Left cardiac atrium (tissue), 4 donors: Measurements from ENCODE around the gene NKD1. TPM values are rescaled to one million over a fixed set of nuclear protein-coding genes. Genes with fewer than 3 reads are reported as not detected.

Experiments used
- ATAC-seq, 2 donors: fragments of 200-7000 bp; cut with Tn5 transposase; one replicate each; pipeline ENCODE4 v1.9.1; 2020; ENCODE audit warnings: mild to moderate bottlenecking in 2 of 2, moderate library complexity in 2 of 2
- DNase-seq: peaks from one replicate; pipeline ENCODE4 v3.0.0-alpha.2; 2020
- intact Hi-C, 2 donors: fragments of 100-400 bp; cut with DNase I; formaldehyde crosslinking; loops; one replicate each; pipeline versions ENCODE4 v1.14.1 to v1.15.1; 2022 to 2023
- total RNA-seq, 2 donors: library from RNA; stranded (reverse); fragmentation: NEBNext Ultra II Directional; extraction: Animal tissue kit (Norgen Biotek cat#: 25700); gene quantifications; one replicate each; pipeline ENCODE4 v1.2.1, GENCODE V29; 2021
- donor health status: DM: no; HTN: yes; CAD: no.
- donor health status: DM: no; HTN: yes; CAD: no; lungs with severe emphysema.
- donor health status: DM: yes; HTN: yes; CAD: no.
- donor health status: Dilated cardiomyopathy.

NKD1 gene
- total RNA-seq, 2 donors from 2014 or later = 1.0 to 1.9 TPM

- DNase-seq (no peak), ATAC-seq (no peak)
- intact Hi-C loops = loop anchor here in 1 of 2 donors (10.0 kb wide), 1 partner anchor 453 kb away; no protein-coding TSS in a partner anchor
Observed at GRCh38 chr16:50667497-50668367, 119.5 kb downstream of the NKD1 start.

- DNase-seq = no peak
- no peak for ATAC-seq
- intact Hi-C loops = loop anchor here in 1 of 2 donors (10.0 kb wide), 1 partner anchor 454 kb away; no protein-coding TSS in a partner anchor
Observed at GRCh38 chr16:50668368-50669008, 120.3 kb downstream of the NKD1 start.

GRCh38 chr16:50669741-50670140 is 121.5 kb downstream of the NKD1 start:
- DNase-seq (no peak), ATAC-seq (no peak)
- intact Hi-C loops = loop anchor here in 1 of 2 donors (10.0 kb wide), 1 partner anchor 455 kb away; no protein-coding TSS in a partner anchor

- DNase-seq (no peak), ATAC-seq (no peak)
- intact Hi-C loops = no loop called here
Observed at GRCh38 chr16:50670476-50670875, 122.3 kb downstream of the NKD1 start.

GRCh38 chr16:50671644-50672260 is 123.6 kb downstream of the NKD1 start:
- no peak for ATAC-seq
- DNase-seq = no peak
- intact Hi-C loops = no loop called here

- ATAC-seq (no peak), DNase-seq (no peak)
- intact Hi-C loops = no loop called here
Observed at GRCh38 chr16:50673496-50674275, 125.5 kb downstream of the NKD1 start.

GRCh38 chr16:50674831-50675230 is 126.6 kb downstream of the NKD1 start:
- intact Hi-C loops = no loop called here
- no peak for DNase-seq
- no peak for ATAC-seq

GRCh38 chr16:50675686-50676610 is 127.8 kb downstream of the NKD1 start:
- ATAC-seq = no peak
- intact Hi-C loops = no loop called here
- no peak for DNase-seq

- DNase-seq (no peak), ATAC-seq (no peak)
- intact Hi-C loops = no loop called here
Observed at GRCh38 chr16:50676684-50677225, 128.6 kb downstream of the NKD1 start.

- no peak for DNase-seq
- no peak for ATAC-seq
- intact Hi-C loops = no loop called here
Observed at GRCh38 chr16:50677351-50677750, 129.2 kb downstream of the NKD1 start.

- intact Hi-C loops = no loop called here
- no peak for ATAC-seq
- no peak for DNase-seq
Observed at GRCh38 chr16:50678531-50678930, 130.3 kb downstream of the NKD1 start.

- ATAC-seq = no peak
- no peak for DNase-seq
- intact Hi-C loops = no loop called here
Observed at GRCh38 chr16:50679266-50679665, 131.1 kb downstream of the NKD1 start.

- intact Hi-C loops = no loop called here
- ATAC-seq = no peak
- no peak for DNase-seq
Observed at GRCh38 chr16:50679676-50680555, 131.7 kb downstream of the NKD1 start.

GRCh38 chr16:50680556-50680893 is 132.3 kb downstream of the NKD1 start:
- no peak for ATAC-seq
- intact Hi-C loops = no loop called here
- DNase-seq = no peak

- intact Hi-C loops = no loop called here
- ATAC-seq (peak; percentile 60 to 64), DNase-seq (no peak)
Observed at GRCh38 chr16:50681021-50681885, 133.1 kb downstream of the NKD1 start, which contains the start of gene SNX20. Gene SNX20, minus strand, starts transcription at chr16:50681312. Its CDS starts 3,786 bp downstream, at chr16:50677526.
